Urinary bladder (tissue), 4 donors: ENCODE measurements around the gene NHSL2. TPM values are rescaled to one million over a fixed set of nuclear protein-coding genes. Genes with fewer than 3 reads are reported as not detected.

ENCODE experiments used
- DNase-seq: peaks from one replicate; pipeline ENCODE4 v3.0.0-alpha.2; 2015; ENCODE audit errors: extremely low spot score
- H3K27ac ChIP-seq: one replicate; pipeline ENCODE4 v1.5.1; 2013; ENCODE audit warnings: low read depth, mild to moderate bottlenecking, moderate library complexity
- H3K36me3 ChIP-seq: one replicate; pipeline ENCODE4 v1.6.1; 2013; ENCODE audit warnings: mild to moderate bottlenecking, moderate library complexity; ENCODE audit not compliant: insufficient read depth
- H3K4me1 ChIP-seq: one replicate; pipeline ENCODE4 v1.6.1; 2013; ENCODE audit warnings: mild to moderate bottlenecking, moderate library complexity; ENCODE audit not compliant: insufficient read depth
- H3K4me3 ChIP-seq: one replicate; pipeline ENCODE4 v1.5.1; 2013; ENCODE audit warnings: low read depth, low read length
- WGBS: extraction: QIAGEN DNeasy Blood & Tissue Kit; methylation state at CpG from one replicate; pipeline ENCODE4 v1.1.7; 2013; 5-methylcytosine and 5-hydroxymethylcytosine counted together
- polyA plus RNA-seq: library from polyadenylated mRNA; stranded (reverse); fragments of 200-250 nt; gene quantifications from one replicate; pipeline ENCODE4 v1.2.3, GENCODE V29; 2013
- total RNA-seq: library from RNA; depleted of rRNA; stranded (reverse); fragments of >200 nt; gene quantifications from one replicate; pipeline ENCODE4 v1.2.3, GENCODE V29; 2014
- donor health status: healthy with polysubstance abuse.
- donor health status: healthy.

NHSL2 gene
- total and polyA plus RNA-seq, 2 donors: 9.7 to 14.4 TPM

DNA sequence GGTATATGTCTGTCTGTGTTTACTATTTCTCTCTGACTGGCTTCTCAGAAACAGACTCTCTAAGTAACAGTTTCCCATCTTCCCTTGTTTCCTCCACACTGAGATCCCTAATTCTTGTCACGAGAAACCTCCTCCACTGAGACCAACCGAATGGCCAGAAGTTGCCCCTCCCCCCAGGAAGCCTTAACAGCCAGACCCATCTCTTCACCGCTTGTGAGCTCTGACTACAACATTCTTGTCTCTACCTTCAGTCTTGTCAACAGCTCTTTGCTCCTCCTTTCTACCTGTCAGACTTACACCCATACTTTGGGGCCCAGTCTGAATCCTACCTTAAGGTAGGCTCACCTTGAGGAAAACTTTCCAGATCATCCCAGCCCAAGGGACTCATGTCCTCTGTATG is 90.8 kb downstream of the NHSL2 start:
- Histone ChIP-seq H3K4me3 (no peak overlapping the region), H3K27ac (no peak overlapping the region), H3K4me1 (no peaks in the 10 kb centered on the region), H3K36me3 (no peaks in the 10 kb centered on the region)
- no peak for DNase-seq
- 46% methylated on average over 3 of the region's 3 CpGs for WGBS

DNA sequence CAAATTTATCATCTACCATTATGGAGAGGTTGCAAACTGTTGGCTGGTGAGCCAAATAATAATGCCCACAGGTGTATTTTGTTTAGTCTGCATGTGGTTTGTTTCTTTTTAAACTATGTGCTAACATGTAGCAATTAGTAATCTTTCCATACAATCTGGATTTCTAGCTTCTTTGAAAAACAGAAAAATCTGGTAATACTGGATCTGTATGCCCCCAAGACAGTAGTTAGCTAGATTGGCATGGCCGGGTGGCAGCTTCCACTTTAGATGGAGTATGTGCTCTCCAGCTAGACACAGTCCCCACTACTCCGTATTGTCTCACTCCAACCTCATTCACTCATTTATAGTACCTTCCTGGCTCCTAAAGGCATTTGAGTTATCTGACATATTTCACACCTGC is 91.3 kb downstream of the NHSL2 start:
- Histone ChIP-seq H3K27ac (no peak overlapping the region), H3K4me3 (no peak overlapping the region), H3K4me1 (no peaks in the 10 kb centered on the region), H3K36me3 (no peaks in the 10 kb centered on the region)
- 97% methylated on average over 2 of the region's 2 CpGs for WGBS
- no peak for DNase-seq

DNA sequence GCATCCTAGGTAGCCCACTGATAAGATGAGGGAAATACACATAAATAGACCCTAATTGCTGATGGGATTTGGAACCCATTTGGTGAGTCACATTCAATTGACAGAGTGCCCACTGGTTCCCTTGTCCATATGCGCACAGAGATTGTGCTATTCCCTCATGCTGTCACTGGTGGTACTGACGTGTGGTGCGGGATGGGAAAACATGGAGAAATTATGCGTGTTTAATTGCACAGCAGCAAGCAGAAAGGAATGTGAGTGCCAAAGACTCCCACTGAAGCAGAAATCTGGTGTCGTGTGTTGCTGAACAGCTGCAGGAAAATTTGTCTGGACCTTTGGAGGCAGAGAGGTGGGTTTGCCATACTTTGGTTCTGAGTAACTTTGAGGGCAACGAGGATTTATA is 92.2 kb downstream of the NHSL2 start:
- no peak for DNase-seq
- WGBS: 82% methylated on average over 6 of the region's 6 CpGs
- no peaks in the 10 kb centered on the region for H3K4me1 ChIP-seq
- H3K4me3 ChIP-seq: no peak overlapping the region
- no peak overlapping the region for H3K27ac ChIP-seq
- H3K36me3 ChIP-seq: no peaks in the 10 kb centered on the region

DNA sequence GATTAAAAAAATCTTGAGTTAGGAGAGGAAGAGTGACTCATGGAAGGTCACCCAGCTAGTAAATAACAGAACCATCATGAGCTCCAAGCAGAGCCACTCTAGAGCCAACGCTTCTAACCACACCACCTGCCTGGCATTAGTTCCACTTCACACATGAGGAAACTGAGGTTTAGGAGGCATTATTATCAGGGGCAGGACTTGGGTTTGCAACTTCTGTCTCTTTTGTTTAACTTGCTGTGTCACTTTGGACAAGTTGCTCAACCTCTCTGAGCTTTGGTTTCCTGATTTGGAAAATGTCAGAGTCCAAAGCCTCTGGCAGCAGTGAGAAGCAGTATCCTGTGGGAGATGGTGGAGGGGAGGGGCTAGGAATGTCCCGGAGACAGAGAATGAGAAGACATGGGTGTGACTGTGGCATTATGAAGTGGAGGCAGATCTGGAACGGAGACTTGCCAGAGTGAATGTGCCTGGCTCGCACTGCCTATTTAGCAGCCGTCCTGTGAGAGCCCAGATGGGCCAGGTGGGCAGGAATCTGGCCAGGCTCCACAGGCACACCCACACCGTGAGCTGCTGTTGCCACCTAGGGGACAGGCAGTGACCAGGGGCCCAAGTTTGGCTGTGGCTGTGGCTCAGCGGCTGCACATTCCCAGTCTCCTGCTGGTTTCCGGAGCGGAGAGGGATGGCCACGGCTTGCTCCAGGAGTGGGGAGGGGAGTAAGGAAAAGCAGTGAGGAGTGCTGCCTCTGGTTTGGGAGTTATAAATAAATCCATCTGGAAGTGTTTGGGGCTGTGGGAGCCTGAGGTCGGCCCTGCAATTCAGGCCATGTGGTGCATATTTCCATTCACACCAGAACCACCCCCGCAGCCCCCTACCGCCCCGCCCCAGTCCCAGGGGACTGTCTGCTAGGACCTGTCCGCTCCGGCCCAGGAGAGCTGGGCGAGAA is 93.4 kb downstream of the NHSL2 start:
- Histone ChIP-seq H3K4me1 (no peaks in the 10 kb centered on the region), H3K27ac (no peak overlapping the region), H3K36me3 (no peaks in the 10 kb centered on the region), H3K4me3 (no peak overlapping the region)
- DNase-seq: no peak
- 20% methylated on average over 17 of the region's 17 CpGs for WGBS

DNA sequence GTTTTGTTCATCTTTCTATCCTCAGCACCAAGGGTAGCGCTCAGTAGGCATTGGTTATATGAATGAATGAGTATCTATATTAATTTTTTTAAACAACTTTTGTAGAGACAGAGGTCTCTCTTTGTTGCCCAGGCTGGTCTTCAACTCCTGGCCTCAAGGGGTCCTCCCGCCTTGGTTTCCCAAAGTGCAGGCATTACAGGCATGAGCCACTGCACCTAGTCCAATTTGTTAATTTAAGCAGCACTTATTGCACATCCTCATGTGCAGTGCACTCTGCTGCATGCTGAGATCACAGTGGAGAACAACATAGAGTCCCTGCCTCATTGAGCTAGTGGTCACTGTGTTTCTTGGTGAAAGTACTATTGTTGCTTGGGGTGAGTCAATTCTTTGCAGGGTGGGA is 94.4 kb downstream of the NHSL2 start:
- no peak for DNase-seq
- Histone ChIP-seq H3K4me3 (no peak overlapping the region), H3K27ac (no peak overlapping the region), H3K36me3 (no peaks in the 10 kb centered on the region), H3K4me1 (no peaks in the 10 kb centered on the region)
- 96% methylated on average over 2 of the region's 2 CpGs for WGBS

DNA sequence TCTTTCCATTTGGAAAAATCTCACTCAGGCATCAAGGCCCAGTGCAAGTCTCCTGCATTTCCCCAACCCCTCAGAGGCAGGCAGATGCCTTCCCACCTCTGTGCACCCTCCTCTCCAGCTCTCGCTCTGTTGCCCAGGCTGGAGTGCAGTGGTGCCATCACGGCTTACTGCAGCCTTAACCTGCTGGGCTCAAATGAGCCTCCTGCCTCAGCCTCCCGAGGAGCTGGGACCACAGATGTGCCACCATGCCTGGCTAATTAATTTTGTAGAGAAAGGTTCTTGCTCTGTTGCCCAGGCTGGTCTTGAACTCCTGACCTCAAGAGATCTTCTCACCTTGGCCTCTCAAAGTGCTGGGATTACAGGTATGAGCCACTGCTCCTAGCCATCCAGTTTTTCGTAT is 95.8 kb downstream of the NHSL2 start:
- no peak for DNase-seq
- 94% methylated on average over 4 of the region's 4 CpGs for WGBS

DNA sequence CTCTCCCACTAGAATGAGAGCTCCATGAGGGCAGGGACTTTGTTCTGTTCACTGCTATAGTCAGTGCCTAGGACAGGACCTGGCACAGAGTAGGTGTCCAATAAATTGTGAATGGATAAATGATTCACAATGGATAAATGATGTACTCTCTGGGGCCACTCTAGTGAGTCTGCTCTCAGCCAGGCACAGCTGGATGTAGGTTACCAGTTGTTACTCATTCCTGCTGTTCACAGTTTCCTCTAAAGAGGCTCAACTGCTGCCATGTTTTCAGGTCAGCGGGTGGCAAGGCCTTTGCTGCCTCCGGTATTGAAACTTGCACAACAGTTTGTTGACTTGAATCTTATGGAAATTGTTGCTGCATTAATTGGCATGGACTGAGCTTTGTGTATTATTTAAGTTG is 99.1 kb downstream of the NHSL2 start:
- H3K4me1 ChIP-seq: no peaks in the 10 kb centered on the region
- DNase-seq: no peak
- no peak overlapping the region for H3K4me3 ChIP-seq
- WGBS: 99% methylated on average over 2 of the region's 2 CpGs
- H3K27ac ChIP-seq: no peak overlapping the region
- H3K36me3 ChIP-seq: no peaks in the 10 kb centered on the region

More for the DNA sequence above, 95.8 kb downstream of the NHSL2 start:
- Histone ChIP-seq H3K4me3 (no peak overlapping the region), H3K36me3 (no peaks in the 10 kb centered on the region), H3K4me1 (no peaks in the 10 kb centered on the region), H3K27ac (no peak overlapping the region)

DNA sequence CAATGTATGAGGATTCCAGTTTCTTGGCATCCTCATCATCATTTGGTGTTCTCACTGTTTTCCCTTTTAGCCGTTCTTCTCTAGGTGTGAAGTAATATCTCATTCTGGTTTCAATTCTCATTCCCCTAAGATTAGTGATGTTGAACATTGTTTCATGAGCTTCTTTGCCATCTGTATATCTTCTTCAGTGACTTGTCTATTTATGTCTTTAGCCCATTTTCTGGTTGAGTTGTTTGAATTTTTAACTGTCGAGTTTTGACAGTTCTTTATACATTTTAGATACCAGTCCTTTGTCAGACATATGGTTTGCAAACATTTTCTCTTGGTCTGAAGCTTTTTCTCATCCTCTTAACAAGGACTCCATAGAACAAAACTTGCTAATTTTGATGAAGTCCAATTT is 101.1 kb downstream of the NHSL2 start:
- DNase-seq: no peak
- H3K27ac ChIP-seq: no peak overlapping the region
- H3K4me1 ChIP-seq: no peaks in the 10 kb centered on the region
- H3K36me3 ChIP-seq: no peaks in the 10 kb centered on the region
- H3K4me3 ChIP-seq: no peak overlapping the region
- WGBS: 96% methylated on average over 2 of the region's 2 CpGs

DNA sequence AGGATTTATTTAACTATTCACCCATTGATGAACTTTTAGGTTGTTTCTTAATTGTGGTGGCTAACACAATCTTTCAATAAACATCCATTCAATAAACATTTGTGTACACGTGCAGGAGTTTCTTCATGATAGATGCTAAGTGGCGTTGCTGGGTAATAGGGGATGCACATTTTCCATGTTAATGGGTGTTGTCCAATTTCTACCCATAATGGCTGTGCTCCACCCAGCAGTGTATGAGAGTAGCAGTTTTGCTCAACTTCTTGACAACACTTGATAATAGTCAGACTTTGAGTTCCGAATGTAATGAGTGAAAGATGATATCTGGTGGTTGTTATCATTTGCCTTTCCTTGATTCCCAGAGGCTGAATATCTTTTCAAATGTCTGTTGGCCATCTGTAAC is 104.7 kb downstream of the NHSL2 start:
- H3K4me1 ChIP-seq: no peaks in the 10 kb centered on the region
- H3K4me3 ChIP-seq: no peak overlapping the region
- H3K27ac ChIP-seq: no peak overlapping the region
- no peak for DNase-seq
- no peaks in the 10 kb centered on the region for H3K36me3 ChIP-seq
- 81% methylated on average over 3 of the region's 3 CpGs for WGBS

DNA sequence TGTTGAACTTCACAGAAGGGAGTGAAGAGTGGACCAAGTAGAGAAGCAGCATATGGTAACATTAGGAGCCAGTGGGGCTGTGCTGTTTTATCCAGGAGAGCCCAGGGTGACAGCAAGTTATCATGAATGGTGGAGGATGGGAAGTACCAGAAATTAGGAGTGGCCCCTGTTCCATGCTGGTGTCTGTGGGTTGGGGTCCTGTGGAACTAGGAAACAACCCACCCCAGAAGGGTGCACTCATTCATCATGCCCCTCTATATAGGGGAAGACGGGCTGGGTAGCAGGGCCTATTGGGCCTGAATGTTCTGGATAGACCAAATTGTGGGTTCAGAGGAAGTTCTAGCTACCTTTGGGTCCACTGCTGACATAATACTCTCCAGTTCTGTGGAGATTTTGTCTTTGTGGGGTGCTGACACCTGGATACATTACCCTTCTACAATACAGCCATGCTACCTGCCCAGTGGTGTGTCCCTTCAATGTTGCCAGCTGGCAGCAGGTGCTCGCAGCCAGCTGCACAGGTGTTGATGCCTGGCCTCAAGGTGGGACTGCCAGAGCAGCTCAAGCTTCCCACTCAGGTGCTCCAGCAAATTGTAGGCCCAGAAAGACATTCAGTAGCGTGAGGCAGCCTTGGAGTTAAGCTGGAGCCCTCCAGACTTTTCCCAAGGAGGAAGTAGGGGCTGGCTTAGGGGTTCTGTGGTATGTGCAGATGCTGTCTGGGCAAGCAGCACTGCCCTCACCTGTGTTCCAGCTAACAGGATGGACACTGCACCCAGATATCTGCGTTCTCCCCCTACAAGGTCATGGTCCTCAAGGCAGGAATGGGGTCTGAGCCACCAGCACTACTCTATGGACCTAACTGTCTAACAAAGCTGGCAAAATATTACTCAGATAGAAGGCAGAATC is 106.5 kb downstream of the NHSL2 start:
- no peak for DNase-seq
- 94% methylated on average over 4 of the region's 4 CpGs for WGBS
- Histone ChIP-seq H3K36me3 (no peaks in the 10 kb centered on the region), H3K4me3 (no peak overlapping the region), H3K4me1 (peaks cover 1% of the 10 kb centered on the region), H3K27ac (no peak overlapping the region)

DNA sequence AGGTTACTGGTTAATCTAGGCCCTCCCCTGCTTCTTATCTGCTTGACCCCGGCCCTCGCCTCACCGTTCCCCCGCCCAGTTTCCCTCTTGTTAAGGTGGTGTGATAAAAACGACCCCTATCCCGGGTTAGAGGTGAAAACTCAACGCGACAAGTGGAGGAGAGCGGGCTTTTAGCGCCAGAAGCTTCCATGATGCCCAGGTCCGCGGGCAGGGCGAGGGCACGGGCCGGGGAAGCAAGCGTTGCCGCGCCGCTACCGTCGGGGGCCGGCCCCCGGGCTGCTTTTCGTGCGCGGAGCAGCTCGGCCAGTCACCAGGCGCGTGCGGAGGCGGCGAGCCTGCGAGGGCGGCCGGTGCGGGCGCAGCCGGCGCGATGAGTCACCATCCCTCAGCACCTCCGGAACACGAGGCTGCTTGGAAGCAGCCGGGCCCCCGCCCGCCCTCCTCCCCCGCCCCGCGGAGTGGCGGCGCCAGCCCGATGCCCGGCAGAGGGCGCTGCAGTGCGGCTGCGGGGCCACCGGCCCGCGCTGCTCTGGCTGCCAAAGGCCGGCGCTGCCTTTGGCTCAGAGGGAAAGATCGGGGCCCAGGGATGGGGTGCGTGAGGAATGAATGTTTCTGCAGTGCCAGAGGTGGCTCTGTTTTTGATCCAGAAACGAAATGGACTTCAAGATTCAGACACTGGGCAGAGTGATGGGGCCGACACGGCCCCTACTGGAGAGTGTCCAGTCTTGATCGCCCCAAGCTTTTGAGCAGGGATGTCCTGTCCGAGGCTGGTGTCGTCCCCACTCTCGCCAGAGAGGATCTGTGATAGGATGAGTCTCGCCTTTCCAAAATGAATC is 107.8 kb downstream of the NHSL2 start:
- WGBS: 4% methylated on average over 67 of the region's 70 CpGs
- Histone ChIP-seq H3K36me3 (no peaks in the 10 kb centered on the region), H3K4me1 (peaks cover 1% of the 10 kb centered on the region), H3K27ac (no peak overlapping the region), H3K4me3 (no peak overlapping the region)
- DNase-seq: no peak

DNA sequence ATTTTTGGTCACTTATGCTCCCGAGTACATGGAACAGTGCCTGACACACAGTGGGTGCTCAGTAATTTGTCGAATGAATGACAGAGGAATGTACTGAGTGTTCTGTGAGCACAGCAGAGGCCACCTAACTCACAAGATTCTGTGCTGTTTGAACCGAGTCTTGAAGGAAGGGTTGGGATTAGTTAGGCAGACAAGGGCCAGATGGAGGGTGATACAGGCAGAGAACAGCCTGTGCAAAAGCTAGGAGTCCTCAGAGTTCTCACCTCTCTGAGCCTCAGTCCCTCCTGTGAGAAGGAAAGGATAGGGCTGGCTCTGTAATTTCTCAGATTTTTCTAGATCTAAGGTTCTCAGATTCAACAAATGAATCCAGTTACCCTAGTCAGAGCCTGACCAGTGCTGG is 108.8 kb downstream of the NHSL2 start:
- 56% methylated on average over 3 of the region's 3 CpGs for WGBS
- H3K36me3 ChIP-seq: no peaks in the 10 kb centered on the region
- H3K4me1 ChIP-seq: peaks cover 1% of the 10 kb centered on the region
- no peak overlapping the region for H3K4me3 ChIP-seq
- DNase-seq: no peak
- H3K27ac ChIP-seq: no peak overlapping the region

DNA sequence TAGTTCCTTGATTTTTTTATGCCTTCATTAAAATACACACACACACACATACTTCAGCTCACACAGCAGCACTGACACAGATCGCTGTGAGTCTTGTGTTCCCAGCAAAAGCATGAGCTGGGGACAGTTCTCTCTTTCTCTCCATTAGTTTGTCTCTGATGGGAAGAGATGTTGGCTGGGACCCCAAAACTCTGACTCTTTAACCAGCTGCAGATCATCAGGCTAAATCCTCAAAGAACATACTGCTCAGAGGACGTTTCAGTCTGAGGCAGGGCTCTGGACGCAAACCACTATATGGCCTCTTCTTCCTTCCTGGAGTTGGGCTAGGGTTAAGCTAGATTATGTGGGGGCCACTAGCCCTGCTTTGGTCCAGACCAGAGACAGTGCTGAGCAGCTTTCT is 109.6 kb downstream of the NHSL2 start:
- no peaks in the 10 kb centered on the region for H3K36me3 ChIP-seq
- H3K4me3 ChIP-seq: no peak overlapping the region
- no peak for DNase-seq
- 19% methylated on average over 3 of the region's 3 CpGs for WGBS
- H3K27ac ChIP-seq: no peak overlapping the region
- H3K4me1 ChIP-seq: peaks cover 1% of the 10 kb centered on the region
